Measurements from ENCODE around the gene UVRAG.

GRCh38 chr11:75930534-75930933 is 115.5 kb downstream of the UVRAG start:
- TF ChIP-seq POLR2AphosphoS5 (IDR thresholded peaks at IDR 0.05; ENCODE audit: borderline replicate concordance, low read depth, low read length): no peak
- TF ChIP-seq EZH2 (IDR thresholded peaks at IDR 0.05): no peak
